ENCODE data around the gene DGKH. TPM values are rescaled to one million over a fixed set of nuclear protein-coding genes. Genes with fewer than 3 reads are reported as not detected.

DGKH gene
- total RNA-seq, 3 donors from 2014 or later = 11.5 to 19.0 (median 19.0) TPM

- Histone ChIP-seq H3K36me3 (no peaks in the 10 kb centered on the region), H3K4me3 (peak overlapping the region; percentile 81 to 92 (median 85)), H3K4me1 (no peaks in the 10 kb centered on the region), H3K27ac (peak overlapping the region; percentile 94 to 96), H3K9me3 (no peaks in the 10 kb centered on the region), H3K27me3 (no peaks in the 10 kb centered on the region)
- no peak for TF ChIP-seq POLR2A (IDR thresholded peaks at IDR 0.05)
- TF ChIP-seq CTCF (IDR thresholded peaks at IDR 0.05) = no peak
- TF ChIP-seq POLR2AphosphoS5 (IDR thresholded peaks at IDR 0.05) = no peak
- DNase-seq (ENCODE audit: low spot score in 2 of 2) = no peak
- intact Hi-C loops (cut with DNase I; ENCODE audit: low total_unique reads) = loop anchor here (5.0 kb wide), 1 partner anchor 978 kb away; the partner anchor contains the start of gene WBP4
Measured at GRCh38 chr13:42040730-42041010, 7.8 kb upstream of the DGKH start.

- DNase-seq (ENCODE audit: low spot score in 2 of 2) = peak; percentile 36 to 57
- TF ChIP-seq CTCF (IDR thresholded peaks at IDR 0.05) (no peak), POLR2AphosphoS5 (IDR thresholded peaks at IDR 0.05) (peak in 1 of 3 donors; percentile 23), POLR2A (IDR thresholded peaks at IDR 0.05) (no peak)
- Histone ChIP-seq H3K4me1 (no peaks in the 10 kb centered on the region), H3K27me3 (no peaks in the 10 kb centered on the region), H3K27ac (peak overlapping the region; percentile 94 to 96), H3K9me3 (no peaks in the 10 kb centered on the region), H3K4me3 (peak overlapping the region; percentile 81 to 92 (median 85)), H3K36me3 (no peaks in the 10 kb centered on the region)
- intact Hi-C loops (cut with DNase I; ENCODE audit: low total_unique reads) = loop anchor here (5.0 kb wide), 1 partner anchor 979 kb away; the partner anchor contains the start of gene WBP4
Measured at GRCh38 chr13:42041011-42041683, 7.3 kb upstream of the DGKH start.

- TF ChIP-seq CTCF (IDR thresholded peaks at IDR 0.05) (peak in 2 of 3 donors; percentile 40 to 42), POLR2A (IDR thresholded peaks at IDR 0.05) (no peak)
- Histone ChIP-seq H3K4me3 (peak overlapping the region; percentile 81 to 92 (median 85)), H3K27me3 (no peaks in the 10 kb centered on the region), H3K36me3 (no peaks in the 10 kb centered on the region), H3K27ac (peak overlapping the region; percentile 94 to 96), H3K4me1 (no peaks in the 10 kb centered on the region), H3K9me3 (no peaks in the 10 kb centered on the region)
- intact Hi-C loops (cut with DNase I; ENCODE audit: low total_unique reads) = loop anchor here (5.0 kb wide), 1 partner anchor 979 kb away; the partner anchor contains the start of gene WBP4
- peak; percentile 44 to 56 for DNase-seq (ENCODE audit: low spot score in 2 of 2)
Measured at GRCh38 chr13:42041684-42042035, 6.8 kb upstream of the DGKH start.

GRCh38 chr13:42043676-42044075, 4.8 kb upstream of the DGKH start:
- TF ChIP-seq POLR2AphosphoS5 (IDR thresholded peaks at IDR 0.05) = no peak
- no peak for TF ChIP-seq CTCF (IDR thresholded peaks at IDR 0.05)
- no peak for TF ChIP-seq POLR2A (IDR thresholded peaks at IDR 0.05)
- intact Hi-C loops (cut with DNase I; ENCODE audit: low total_unique reads) = loop anchor here (5.0 kb wide), 1 partner anchor 981 kb away; the partner anchor contains the start of gene WBP4
- no peak for DNase-seq (ENCODE audit: low spot score in 2 of 2)

GRCh38 chr13:42046448-42046847, 2.0 kb upstream of the DGKH start:
- Histone ChIP-seq H3K4me3 (no peak overlapping the region), H3K27me3 (no peaks in the 10 kb centered on the region), H3K4me1 (no peaks in the 10 kb centered on the region), H3K9me3 (no peaks in the 10 kb centered on the region), H3K27ac (no peak overlapping the region), H3K36me3 (no peaks in the 10 kb centered on the region)
- DNase-seq (ENCODE audit: low spot score in 2 of 2) = no peak
- TF ChIP-seq POLR2AphosphoS5 (IDR thresholded peaks at IDR 0.05) (no peak), POLR2A (IDR thresholded peaks at IDR 0.05) (no peak), CTCF (IDR thresholded peaks at IDR 0.05) (no peak)
- intact Hi-C loops (cut with DNase I; ENCODE audit: low total_unique reads) = loop anchor here (5.0 kb wide), 1 partner anchor 454 kb away; no protein-coding TSS in a partner anchor

More at GRCh38 chr13:42043676-42044075, 4.8 kb upstream of the DGKH start:
- Histone ChIP-seq H3K4me1 (no peaks in the 10 kb centered on the region), H3K4me3 (no peak overlapping the region), H3K27me3 (no peaks in the 10 kb centered on the region), H3K9me3 (no peaks in the 10 kb centered on the region), H3K27ac (no peak overlapping the region), H3K36me3 (no peaks in the 10 kb centered on the region)

All from breast epithelium (tissue), 4 donors.